GM12875 (cell line): ENCODE data around the gene PARP6.
A peak's percentile ranks its signal among the peaks of the same experiment; 100 is the strongest.
"Not testable (repeated sequence)": the region's sequence is repeated elsewhere in the genome, so short reads cannot be mapped to it uniquely, and the experiment has no call there.

Experiments
- H3K4me3 ChIP-seq: one replicate; pipeline ENCODE4 v1.5.1; 2011; ENCODE audit warnings: low read depth, low read length, control low read depth
- TF ChIP-seq, protein P1 (sequence below): IDR thresholded peaks from 2 replicates; pipeline ENCODE4 v1.5.1; 2011; ENCODE audit warnings: low read depth, mild to moderate bottlenecking, control low read depth, inconsistent platforms, low read length, moderate library complexity, borderline replicate concordance; ENCODE audit not compliant: insufficient read depth

The PARP6 gene

DNA sequence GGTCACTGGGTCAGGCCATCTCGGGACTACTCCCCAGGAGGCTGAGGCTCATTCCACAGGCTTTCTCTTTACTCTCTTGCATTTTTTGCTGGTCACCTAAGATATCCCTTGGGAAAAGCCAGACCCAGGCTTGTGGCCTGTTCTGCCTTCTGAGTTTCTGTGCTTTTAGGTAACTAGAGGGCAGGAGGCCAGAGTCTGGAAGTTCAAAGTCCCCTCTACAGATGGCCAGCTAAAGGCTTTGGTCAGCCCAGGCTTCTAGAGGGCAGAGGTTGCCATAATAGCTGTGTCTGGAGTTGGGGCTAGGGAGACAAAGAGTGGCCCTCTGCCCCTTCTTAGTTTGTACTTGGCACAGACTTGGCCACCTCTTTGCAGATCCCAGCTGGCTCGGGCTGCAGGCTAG is 8.4 kb upstream of the PARP6 start:
- TF ChIP-seq, protein P1, sequence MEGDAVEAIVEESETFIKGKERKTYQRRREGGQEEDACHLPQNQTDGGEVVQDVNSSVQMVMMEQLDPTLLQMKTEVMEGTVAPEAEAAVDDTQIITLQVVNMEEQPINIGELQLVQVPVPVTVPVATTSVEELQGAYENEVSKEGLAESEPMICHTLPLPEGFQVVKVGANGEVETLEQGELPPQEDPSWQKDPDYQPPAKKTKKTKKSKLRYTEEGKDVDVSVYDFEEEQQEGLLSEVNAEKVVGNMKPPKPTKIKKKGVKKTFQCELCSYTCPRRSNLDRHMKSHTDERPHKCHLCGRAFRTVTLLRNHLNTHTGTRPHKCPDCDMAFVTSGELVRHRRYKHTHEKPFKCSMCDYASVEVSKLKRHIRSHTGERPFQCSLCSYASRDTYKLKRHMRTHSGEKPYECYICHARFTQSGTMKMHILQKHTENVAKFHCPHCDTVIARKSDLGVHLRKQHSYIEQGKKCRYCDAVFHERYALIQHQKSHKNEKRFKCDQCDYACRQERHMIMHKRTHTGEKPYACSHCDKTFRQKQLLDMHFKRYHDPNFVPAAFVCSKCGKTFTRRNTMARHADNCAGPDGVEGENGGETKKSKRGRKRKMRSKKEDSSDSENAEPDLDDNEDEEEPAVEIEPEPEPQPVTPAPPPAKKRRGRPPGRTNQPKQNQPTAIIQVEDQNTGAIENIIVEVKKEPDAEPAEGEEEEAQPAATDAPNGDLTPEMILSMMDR = no peak

DNA sequence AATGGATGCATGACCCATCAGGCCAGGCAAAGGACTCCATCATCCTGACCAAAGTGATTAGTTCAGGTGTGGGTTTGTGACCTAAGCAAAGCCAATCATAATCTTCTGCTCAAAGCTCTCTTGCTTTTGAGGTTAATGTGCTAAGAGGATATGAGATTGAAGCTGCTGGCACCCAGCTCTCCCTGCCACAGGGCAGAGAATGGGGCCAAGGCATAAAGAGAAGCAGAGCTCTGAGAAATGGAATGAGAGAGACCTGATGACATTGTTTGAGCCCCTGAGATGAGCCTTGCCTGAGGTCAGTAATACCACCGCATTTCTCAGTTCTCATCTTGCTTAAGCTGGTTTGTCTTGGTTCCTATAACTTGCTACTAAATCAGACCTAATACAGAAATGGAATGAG is 6.4 kb upstream of the PARP6 start:
- TF ChIP-seq, protein P1 = no peak

More for the DNA sequence above, 8.4 kb upstream of the PARP6 start:
- H3K4me3 ChIP-seq = no peak overlapping the region

DNA sequence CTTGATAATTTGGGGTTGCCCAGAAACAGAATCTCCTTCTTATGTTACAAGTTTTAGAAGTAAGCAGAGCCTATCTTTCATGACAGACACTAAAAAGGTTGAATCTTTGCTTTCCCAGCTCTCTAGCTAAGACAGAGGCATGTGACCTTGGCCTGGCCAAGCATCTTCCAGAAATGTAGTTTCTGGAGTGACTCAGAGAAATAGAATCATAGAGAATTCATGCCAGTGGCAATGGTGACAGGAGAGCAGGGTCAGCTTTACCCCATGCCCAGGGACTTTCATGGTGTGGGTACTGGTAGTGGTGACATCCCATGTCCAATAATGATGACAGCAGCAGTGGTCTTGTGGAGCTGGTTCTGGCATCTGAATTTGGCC is 4.0 kb upstream of the PARP6 start:
- H3K4me3 ChIP-seq = no peak overlapping the region

More for the DNA sequence above, 6.4 kb upstream of the PARP6 start:
- H3K4me3 ChIP-seq = no peak overlapping the region

DNA sequence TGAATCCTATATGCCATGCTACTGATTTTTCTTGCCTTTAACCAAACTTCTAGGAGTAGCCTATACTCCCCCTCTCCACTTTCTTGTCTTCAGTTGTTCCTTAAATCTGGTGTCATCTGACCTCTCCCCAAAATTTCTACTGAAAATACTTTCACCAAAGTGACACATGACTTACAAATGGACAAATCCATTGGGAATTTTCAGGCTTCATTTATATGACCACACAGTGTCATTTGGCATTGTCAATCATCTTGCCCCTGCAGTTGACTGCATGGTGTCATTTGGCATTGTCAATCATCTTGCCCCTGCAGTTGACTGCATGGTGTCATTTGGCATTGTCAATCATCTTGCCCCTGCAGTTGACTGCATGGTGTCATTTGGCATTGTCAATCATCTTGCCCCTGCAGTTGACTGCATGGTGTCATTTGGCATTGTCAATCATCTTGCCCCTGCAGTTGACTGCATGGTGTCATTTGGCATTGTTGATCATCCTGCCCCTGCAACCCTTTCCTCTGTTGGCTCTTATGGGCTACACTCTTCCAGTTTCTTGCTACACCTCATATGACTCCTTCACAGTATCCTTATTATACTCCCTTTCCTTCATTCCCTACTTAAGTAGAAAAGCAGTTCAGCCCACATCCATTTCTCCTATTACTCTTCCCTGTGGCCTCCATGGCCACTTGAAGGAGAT is 3.4 kb upstream of the PARP6 start:
- not testable (repeated sequence) for H3K4me3 ChIP-seq

More for the DNA sequence above, 4.0 kb upstream of the PARP6 start:
- TF ChIP-seq, protein P1 = no peak

DNA sequence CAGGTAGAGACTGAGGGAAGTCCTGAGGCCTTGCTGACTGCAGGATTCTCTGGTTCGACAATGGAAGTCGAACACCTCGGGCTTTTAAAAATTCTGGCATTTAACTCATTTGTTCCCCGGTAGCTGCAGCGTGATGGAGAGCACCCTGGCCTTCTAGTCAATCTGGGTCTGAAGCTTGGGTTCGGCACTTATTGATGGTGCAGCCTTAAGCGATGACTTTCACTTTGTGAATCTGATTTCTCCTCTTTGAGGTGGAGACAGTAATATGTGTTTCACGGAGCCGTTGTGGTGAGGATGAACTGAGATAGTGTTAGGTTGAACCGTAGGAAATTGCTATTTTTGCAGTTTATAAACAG is 621 bp upstream of the PARP6 start:
- H3K4me3 ChIP-seq = peak overlapping the region; percentile 92
- TF ChIP-seq, protein P1 = no peak

DNA sequence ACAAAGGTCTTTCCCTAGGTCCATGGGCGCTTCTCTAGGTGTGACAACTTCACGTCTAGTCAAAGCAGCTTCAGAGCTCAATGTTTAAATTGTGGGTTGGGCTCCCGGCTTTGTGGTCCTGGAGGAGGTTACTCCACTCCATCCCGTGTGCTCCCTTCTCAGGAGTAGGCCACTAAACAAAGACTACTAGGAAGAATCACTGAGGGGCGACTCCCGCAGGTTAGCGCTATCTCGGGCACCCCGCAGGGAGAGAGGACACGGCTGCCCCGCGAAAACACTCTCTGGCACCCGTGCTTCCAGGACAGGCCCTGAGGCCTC is 500 bp downstream of the PARP6 start:
- TF ChIP-seq, protein P1 = no peak

DNA sequence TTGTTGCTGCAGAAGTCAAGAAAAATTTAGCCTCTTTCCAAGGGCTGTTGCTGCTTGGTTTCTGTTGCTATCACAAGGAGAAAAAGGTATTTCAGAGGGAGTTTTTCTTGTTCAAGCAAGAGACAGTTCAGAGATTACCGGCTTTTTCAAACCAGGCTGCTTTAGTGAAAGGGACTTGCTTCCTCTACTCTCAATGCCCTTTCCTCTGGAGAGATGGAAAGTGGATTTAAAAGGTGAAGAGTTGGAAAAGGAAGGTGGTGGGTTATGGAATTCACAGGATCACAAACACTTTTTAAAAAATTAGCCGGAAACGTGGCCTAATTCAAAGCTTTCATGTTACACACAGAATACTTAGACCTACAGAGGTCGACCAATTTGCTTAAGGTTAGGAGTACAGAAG is 1.1 kb downstream of the PARP6 start:
- TF ChIP-seq, protein P1 = no peak
- H3K4me3 ChIP-seq = no peak overlapping the region

More for the DNA sequence above, 500 bp downstream of the PARP6 start:
- H3K4me3 ChIP-seq = peak overlapping the region; percentile 92

DNA sequence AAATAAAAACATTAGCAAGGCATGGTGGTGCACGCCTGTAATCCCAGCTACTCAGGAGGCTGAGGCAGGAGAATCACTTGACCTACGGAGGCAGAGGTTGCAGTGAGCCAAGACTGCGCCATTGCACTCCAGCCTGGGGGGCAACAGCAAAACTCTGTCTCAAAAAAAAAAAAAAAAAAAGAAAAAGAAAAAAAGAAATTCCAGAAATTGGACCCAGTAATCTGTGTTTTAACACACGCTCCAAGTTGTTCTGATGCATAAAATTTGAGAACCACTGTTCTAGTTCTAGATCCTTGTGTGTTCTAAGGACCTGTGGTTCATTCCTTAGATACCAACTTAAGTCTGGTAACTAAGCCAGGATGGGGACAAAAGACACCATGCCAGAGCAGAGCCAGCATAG is 2.6 kb downstream of the PARP6 start:
- H3K4me3 ChIP-seq = no peak overlapping the region
- TF ChIP-seq, protein P1 = no peak
